GM19328 (cell line): ENCODE data around the gene STPG3.

Source experiments
- ATAC-seq: cut with Tn5 transposase; IDR thresholded peaks from one replicate; pipeline ENCODE4 v1.9.1; 2021; ENCODE audit warnings: mild to moderate bottlenecking, moderate library complexity; ENCODE audit not compliant: unreplicated experiment

STPG3 gene

GRCh38 chr9:137278061-137278701 lies 27.1 kb downstream of the STPG3 start:
- no peak for ATAC-seq

GRCh38 chr9:137278721-137279711 lies 27.9 kb downstream of the STPG3 start:
- no peak for ATAC-seq

GRCh38 chr9:137279741-137280473 lies 28.8 kb downstream of the STPG3 start:
- ATAC-seq, result no peak

- no peak for ATAC-seq
Observed at GRCh38 chr9:137280474-137281344, 29.6 kb downstream of the STPG3 start.

GRCh38 chr9:137281345-137282116 lies 30.4 kb downstream of the STPG3 start:
- no peak for ATAC-seq

GRCh38 chr9:137286975-137287383 lies 35.9 kb downstream of the STPG3 start:
- ATAC-seq, result no peak

GRCh38 chr9:137293094-137293481 lies 42.0 kb downstream of the STPG3 start:
- ATAC-seq, result no peak

GRCh38 chr9:137293482-137294090 lies 42.5 kb downstream of the STPG3 start:
- ATAC-seq, result no peak

GRCh38 chr9:137294091-137294680 lies 43.1 kb downstream of the STPG3 start:
- ATAC-seq, result no peak

GRCh38 chr9:137294681-137295237 lies 43.7 kb downstream of the STPG3 start:
- ATAC-seq, result no peak

GRCh38 chr9:137295238-137295811 lies 44.2 kb downstream of the STPG3 start:
- ATAC-seq, result no peak

GRCh38 chr9:137295849-137296669 lies 45.0 kb downstream of the STPG3 start:
- no peak for ATAC-seq

GRCh38 chr9:137296670-137297664 lies 45.9 kb downstream of the STPG3 start:
- no peak for ATAC-seq

GRCh38 chr9:137297966-137298365 lies 46.9 kb downstream of the STPG3 start:
- no peak for ATAC-seq

GRCh38 chr9:137298401-137299202 lies 47.5 kb downstream of the STPG3 start:
- no peak for ATAC-seq
